PFSK-1 (cell line): Measurements from ENCODE around the gene EPHB3.

Source experiments
- FOXP2 ChIP-seq: optimal IDR thresholded peaks from 2 replicates; pipeline ENCODE3; 2011; ENCODE audit warnings: borderline replicate concordance, control low read depth, inconsistent platforms; ENCODE audit not compliant: insufficient read depth; ENCODE audit errors: extremely low read length, extremely low read depth
- POLR2AphosphoS5 ChIP-seq: IDR thresholded peaks from 2 replicates; pipeline ENCODE4 v1.6.1; 2012; ENCODE audit warnings: low read depth, mild to moderate bottlenecking, control low read depth, low read length, moderate library complexity
- SIN3A ChIP-seq: IDR thresholded peaks from 2 replicates; pipeline ENCODE4 v1.6.1; 2012; ENCODE audit warnings: mild to moderate bottlenecking, low read length, moderate library complexity, borderline replicate concordance; ENCODE audit not compliant: insufficient read depth
- TF ChIP-seq, protein P1 (sequence below), 2 experiments: IDR thresholded peaks; 2 replicates each; pipeline versions ENCODE4 v1.6.1 to v1.8.0; 2011 to 2012; ENCODE audit warnings: low read depth in 2 of 2, low read length in 2 of 2, control low read depth in 1 of 2, inconsistent platforms in 1 of 2, mild to moderate bottlenecking in 1 of 2, moderate library complexity in 1 of 2; ENCODE audit not compliant: insufficient read depth in 1 of 2

DNA sequence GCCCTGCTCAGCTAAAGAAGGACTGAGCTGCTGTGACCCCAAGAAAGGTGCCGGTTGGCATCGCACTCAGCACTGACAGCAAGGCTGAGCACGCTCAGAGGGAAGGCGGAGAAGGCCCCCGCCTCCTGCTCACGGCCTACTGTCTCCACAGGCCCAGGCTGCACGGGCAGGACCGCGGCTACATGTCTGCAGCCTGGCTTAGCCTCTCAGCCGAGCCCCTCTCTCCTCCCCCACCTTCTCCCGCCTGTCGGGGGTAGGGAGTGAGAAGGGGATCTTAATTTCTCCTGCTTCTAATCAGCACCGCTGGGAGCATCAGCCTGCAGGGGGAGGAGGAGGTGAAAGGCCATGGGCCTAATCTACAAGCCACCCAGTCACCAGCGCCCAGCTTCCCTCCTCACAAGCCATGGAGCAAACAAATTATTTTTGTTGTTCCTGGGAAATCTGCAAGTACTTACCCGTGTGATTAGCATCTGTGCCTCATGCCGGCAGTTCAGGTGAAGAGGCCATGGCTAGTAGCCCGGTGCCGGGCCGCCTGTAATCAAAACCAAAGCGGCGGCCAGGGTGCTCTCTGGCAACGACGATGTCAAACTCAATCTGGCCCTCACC, 68.1 kb downstream of the EPHB3 start:
- TF ChIP-seq POLR2AphosphoS5 (no peak), SIN3A (no peak), FOXP2 (no peak)
- TF ChIP-seq, protein P1, sequence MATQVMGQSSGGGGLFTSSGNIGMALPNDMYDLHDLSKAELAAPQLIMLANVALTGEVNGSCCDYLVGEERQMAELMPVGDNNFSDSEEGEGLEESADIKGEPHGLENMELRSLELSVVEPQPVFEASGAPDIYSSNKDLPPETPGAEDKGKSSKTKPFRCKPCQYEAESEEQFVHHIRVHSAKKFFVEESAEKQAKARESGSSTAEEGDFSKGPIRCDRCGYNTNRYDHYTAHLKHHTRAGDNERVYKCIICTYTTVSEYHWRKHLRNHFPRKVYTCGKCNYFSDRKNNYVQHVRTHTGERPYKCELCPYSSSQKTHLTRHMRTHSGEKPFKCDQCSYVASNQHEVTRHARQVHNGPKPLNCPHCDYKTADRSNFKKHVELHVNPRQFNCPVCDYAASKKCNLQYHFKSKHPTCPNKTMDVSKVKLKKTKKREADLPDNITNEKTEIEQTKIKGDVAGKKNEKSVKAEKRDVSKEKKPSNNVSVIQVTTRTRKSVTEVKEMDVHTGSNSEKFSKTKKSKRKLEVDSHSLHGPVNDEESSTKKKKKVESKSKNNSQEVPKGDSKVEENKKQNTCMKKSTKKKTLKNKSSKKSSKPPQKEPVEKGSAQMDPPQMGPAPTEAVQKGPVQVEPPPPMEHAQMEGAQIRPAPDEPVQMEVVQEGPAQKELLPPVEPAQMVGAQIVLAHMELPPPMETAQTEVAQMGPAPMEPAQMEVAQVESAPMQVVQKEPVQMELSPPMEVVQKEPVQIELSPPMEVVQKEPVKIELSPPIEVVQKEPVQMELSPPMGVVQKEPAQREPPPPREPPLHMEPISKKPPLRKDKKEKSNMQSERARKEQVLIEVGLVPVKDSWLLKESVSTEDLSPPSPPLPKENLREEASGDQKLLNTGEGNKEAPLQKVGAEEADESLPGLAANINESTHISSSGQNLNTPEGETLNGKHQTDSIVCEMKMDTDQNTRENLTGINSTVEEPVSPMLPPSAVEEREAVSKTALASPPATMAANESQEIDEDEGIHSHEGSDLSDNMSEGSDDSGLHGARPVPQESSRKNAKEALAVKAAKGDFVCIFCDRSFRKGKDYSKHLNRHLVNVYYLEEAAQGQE (IDR thresholded peaks at IDR 0.05; ENCODE audit: insufficient read depth in 1 of 2, low read depth in 2 of 2, low read length in 2 of 2): no peak
